ENCODE results near the gene PPP1R12A. TPM values are rescaled to one million over a fixed set of nuclear protein-coding genes. Genes with fewer than 3 reads are reported as not detected.
A peak's percentile ranks its signal among the peaks of the same experiment; 100 is the strongest.

Gene PPP1R12A
- total and polyA plus RNA-seq, 12 donors: 11.5 to 73.5 (median 58.6) TPM

DNA sequence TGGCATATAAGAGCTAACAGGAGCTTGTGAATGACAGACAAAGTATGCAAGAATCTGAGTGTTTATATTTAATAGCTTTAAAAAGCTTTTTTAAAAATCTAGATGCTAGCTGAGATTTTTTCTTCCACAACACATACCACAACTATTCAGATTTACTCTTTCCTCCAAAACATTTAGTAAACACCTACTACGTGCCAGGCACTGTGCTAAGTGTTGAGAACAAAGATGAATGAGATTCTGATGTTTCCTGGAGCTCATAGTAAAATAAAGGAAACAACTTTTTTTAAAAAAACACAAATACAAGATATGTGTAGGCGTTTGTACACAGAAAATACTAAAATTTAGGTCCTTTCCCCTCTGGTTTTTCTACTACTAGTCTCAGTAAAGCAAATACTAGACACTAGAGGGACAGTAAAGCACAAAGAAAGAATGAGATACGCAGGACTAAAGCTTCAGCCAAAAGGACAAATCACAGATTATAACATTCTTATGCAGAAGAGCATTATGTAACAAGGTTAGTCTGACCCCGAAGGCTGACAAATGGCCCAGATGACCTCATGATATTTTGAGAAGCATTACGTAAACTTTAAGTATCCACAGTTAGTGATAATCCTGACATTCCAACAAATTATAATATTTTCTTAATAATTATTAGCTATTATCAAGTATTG is 165.6 kb downstream of the PPP1R12A start:
- Histone ChIP-seq H3K4me1 (peaks cover 0 to 17% (median 6%) of the 10 kb centered on the region in 9 donors), H3K9me3 (no peaks in the 10 kb centered on the region), H3K27ac (peak overlapping the region in 7 of 10 donors; percentile 3 to 76 (median 51)), H3K27me3 (no peaks in the 10 kb centered on the region), H3K4me3 (no peak overlapping the region), H3K36me3 (peaks cover 0 to 16% (median 0%) of the 10 kb centered on the region in 9 donors)
- ATAC-seq: peak; percentile 26 to 91 (median 74)
- TF ChIP-seq, protein P1, sequence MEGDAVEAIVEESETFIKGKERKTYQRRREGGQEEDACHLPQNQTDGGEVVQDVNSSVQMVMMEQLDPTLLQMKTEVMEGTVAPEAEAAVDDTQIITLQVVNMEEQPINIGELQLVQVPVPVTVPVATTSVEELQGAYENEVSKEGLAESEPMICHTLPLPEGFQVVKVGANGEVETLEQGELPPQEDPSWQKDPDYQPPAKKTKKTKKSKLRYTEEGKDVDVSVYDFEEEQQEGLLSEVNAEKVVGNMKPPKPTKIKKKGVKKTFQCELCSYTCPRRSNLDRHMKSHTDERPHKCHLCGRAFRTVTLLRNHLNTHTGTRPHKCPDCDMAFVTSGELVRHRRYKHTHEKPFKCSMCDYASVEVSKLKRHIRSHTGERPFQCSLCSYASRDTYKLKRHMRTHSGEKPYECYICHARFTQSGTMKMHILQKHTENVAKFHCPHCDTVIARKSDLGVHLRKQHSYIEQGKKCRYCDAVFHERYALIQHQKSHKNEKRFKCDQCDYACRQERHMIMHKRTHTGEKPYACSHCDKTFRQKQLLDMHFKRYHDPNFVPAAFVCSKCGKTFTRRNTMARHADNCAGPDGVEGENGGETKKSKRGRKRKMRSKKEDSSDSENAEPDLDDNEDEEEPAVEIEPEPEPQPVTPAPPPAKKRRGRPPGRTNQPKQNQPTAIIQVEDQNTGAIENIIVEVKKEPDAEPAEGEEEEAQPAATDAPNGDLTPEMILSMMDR (IDR thresholded peaks at IDR 0.05): peak in 4 of 9 donors; percentile 11 to 42 (median 32)
- 43 to 56% methylated on average over 5 of the region's 5 CpGs for WGBS, 2 donors
- DNase-seq: no peak
- intact Hi-C loops (cut with DNase I): loop anchor here in 1 of 10 donors (10.0 kb wide), 1 partner anchor 415 kb away; no protein-coding TSS in a partner anchor

DNA sequence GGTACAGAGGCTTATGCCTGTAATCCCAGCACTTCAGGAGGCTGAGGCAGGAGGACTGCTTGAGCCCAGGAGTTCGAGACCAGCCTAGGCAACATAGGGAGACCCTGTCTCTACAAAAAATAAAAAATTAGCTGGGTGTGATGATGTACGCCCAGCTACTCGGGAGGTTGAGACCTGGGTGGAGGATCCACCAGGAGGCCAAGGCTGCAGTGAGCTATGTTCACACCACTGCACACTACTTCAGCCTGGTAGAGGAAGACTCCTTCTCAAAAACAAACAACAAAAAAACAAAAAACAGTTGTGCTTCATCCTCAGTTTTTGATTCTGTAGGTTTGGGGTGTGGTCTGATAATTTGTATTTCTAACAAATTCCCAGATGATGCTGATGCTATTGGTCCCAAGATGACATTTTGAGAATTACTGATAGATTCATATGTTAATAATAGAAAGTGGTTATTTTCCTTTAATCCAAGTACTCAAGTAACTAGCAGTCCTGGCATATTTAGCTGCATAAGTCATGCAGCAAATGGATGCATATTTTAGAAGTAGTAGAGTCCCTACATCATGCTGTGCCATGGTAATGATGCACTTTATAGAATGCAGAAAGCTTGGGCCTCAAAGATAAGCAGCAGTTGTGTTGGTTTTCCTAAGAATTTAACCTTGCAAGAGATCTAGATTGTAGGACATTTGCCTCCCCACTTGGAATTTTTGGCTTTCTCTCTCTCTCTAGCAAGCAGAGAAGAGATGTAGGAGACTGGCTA is 168.0 kb downstream of the PPP1R12A start:
- H3K27ac ChIP-seq: no peak overlapping the region
- 93 to 96% methylated on average over 3 of the region's 3 CpGs for WGBS, 2 donors
- DNase-seq (no peak), ATAC-seq (no peak)
- TF ChIP-seq, protein P1 (IDR thresholded peaks at IDR 0.05): no peak
- intact Hi-C loops (cut with DNase I): loop anchor here in 1 of 10 donors (10.0 kb wide), 1 partner anchor 418 kb away; no protein-coding TSS in a partner anchor
- H3K36me3 ChIP-seq: no peaks in the 10 kb centered on the region
- no peak overlapping the region for H3K4me3 ChIP-seq
- H3K27me3 ChIP-seq: no peaks in the 10 kb centered on the region
- H3K9me3 ChIP-seq: no peaks in the 10 kb centered on the region
- H3K4me1 ChIP-seq: peaks cover 0 to 17% (median 6%) of the 10 kb centered on the region in 9 donors

- Histone ChIP-seq H3K4me3 (no peak overlapping the region), H3K36me3 (no peaks in the 10 kb centered on the region), H3K27me3 (no peaks in the 10 kb centered on the region), H3K27ac (no peak overlapping the region), H3K4me1 (peaks cover 0 to 17% (median 5%) of the 10 kb centered on the region in 9 donors), H3K9me3 (no peaks in the 10 kb centered on the region)
- DNase-seq (no peak), ATAC-seq (no peak)
- intact Hi-C loops (cut with DNase I): loop anchor here in 1 of 10 donors (10.0 kb wide), 1 partner anchor 420 kb away; no protein-coding TSS in a partner anchor
- TF ChIP-seq, protein P1 (IDR thresholded peaks at IDR 0.05): no peak
- WGBS, 2 donors: 89 to 96% methylated on average over 1 of the region's 1 CpG
Measured at GRCh38 chr12:79765157-79765556, 169.7 kb downstream of the PPP1R12A start.

- DNase-seq (no peak), ATAC-seq (no peak)
- H3K9me3 ChIP-seq: no peaks in the 10 kb centered on the region
- intact Hi-C loops (cut with DNase I): loop anchor here in 1 of 10 donors (10.0 kb wide), 1 partner anchor 420 kb away; no protein-coding TSS in a partner anchor
- no peak overlapping the region for H3K4me3 ChIP-seq
- WGBS, 2 donors: 79 to 81% methylated on average over 3 of the region's 3 CpGs
- H3K27ac ChIP-seq: no peak overlapping the region
- H3K27me3 ChIP-seq: no peaks in the 10 kb centered on the region
- TF ChIP-seq, protein P1 (IDR thresholded peaks at IDR 0.05): no peak
- H3K36me3 ChIP-seq: no peaks in the 10 kb centered on the region
- H3K4me1 ChIP-seq: peaks cover 0 to 13% (median under 1%) of the 10 kb centered on the region in 9 donors
Measured at GRCh38 chr12:79764641-79765040, 170.3 kb downstream of the PPP1R12A start.
